GM12892 (cell line): ENCODE measurements around the gene REC114.

Source experiments
- POLR2A ChIP-seq: IDR thresholded peaks from 2 replicates; pipeline ENCODE4 v1.6.1; 2011; ENCODE audit warnings: low read depth, low read length, control low read depth
- POLR2AphosphoS5 ChIP-seq: IDR thresholded peaks from 2 replicates; pipeline ENCODE4 v1.6.1; 2011; ENCODE audit warnings: low read depth, low read length, control low read depth
- TAF1 ChIP-seq: IDR thresholded peaks from 2 replicates; pipeline ENCODE4 v1.6.1; 2011; ENCODE audit warnings: low read depth, mild to moderate bottlenecking, control low read depth, low read length, borderline replicate concordance

- no peak for TF ChIP-seq TAF1
- no peak for TF ChIP-seq POLR2A
- TF ChIP-seq POLR2AphosphoS5: no peak
Observed at GRCh38 chr15:73482166-73482565, 39.2 kb downstream of the REC114 start.
